HG03565 (cell line): ENCODE data around the gene FNDC3B.
"Not testable (repeated sequence)": the region's sequence is repeated elsewhere in the genome, so short reads cannot be mapped to it uniquely, and the experiment has no call there.

Experiments
- ATAC-seq: cut with Tn5 transposase; IDR thresholded peaks from one replicate; pipeline ENCODE4 v1.9.1; 2021; ENCODE audit warnings: mild to moderate bottlenecking, moderate library complexity; ENCODE audit not compliant: unreplicated experiment

The FNDC3B gene

GRCh38 chr3:172347895-172348679 lies 308.7 kb downstream of the FNDC3B start:
- no peak for ATAC-seq

GRCh38 chr3:172351895-172352466 lies 312.6 kb downstream of the FNDC3B start:
- ATAC-seq = no peak

- no peak for ATAC-seq
Measured at GRCh38 chr3:172352786-172353185, 313.4 kb downstream of the FNDC3B start.

- ATAC-seq = no peak
Measured at GRCh38 chr3:172354931-172355499, 315.6 kb downstream of the FNDC3B start.

GRCh38 chr3:172355836-172356235 lies 316.5 kb downstream of the FNDC3B start:
- no peak for ATAC-seq

- ATAC-seq = no peak
Measured at GRCh38 chr3:172356427-172356826, 317.0 kb downstream of the FNDC3B start.

- no peak for ATAC-seq
Measured at GRCh38 chr3:172357850-172358754, 318.7 kb downstream of the FNDC3B start.

- no peak for ATAC-seq
Measured at GRCh38 chr3:172359231-172359630, 319.9 kb downstream of the FNDC3B start.

- no peak for ATAC-seq
Measured at GRCh38 chr3:172359996-172360395, 320.6 kb downstream of the FNDC3B start.

- no peak for ATAC-seq
Measured at GRCh38 chr3:172362583-172362982, 323.2 kb downstream of the FNDC3B start.

GRCh38 chr3:172364374-172365027 lies 325.1 kb downstream of the FNDC3B start:
- no peak for ATAC-seq

GRCh38 chr3:172365028-172365567 lies 325.7 kb downstream of the FNDC3B start:
- no peak for ATAC-seq

GRCh38 chr3:172367205-172368105 lies 328.1 kb downstream of the FNDC3B start:
- no peak for ATAC-seq

- not testable (repeated sequence) for ATAC-seq
Measured at GRCh38 chr3:172368556-172368955, 329.2 kb downstream of the FNDC3B start.

- no peak for ATAC-seq
Measured at GRCh38 chr3:172369590-172370259, 330.3 kb downstream of the FNDC3B start.

GRCh38 chr3:172370419-172370818 lies 331.0 kb downstream of the FNDC3B start:
- ATAC-seq = no peak

- ATAC-seq = no peak
Measured at GRCh38 chr3:172371544-172371943, 332.2 kb downstream of the FNDC3B start.

- no peak for ATAC-seq
Measured at GRCh38 chr3:172372895-172373294, 333.5 kb downstream of the FNDC3B start.

GRCh38 chr3:172373912-172374311 lies 334.5 kb downstream of the FNDC3B start:
- ATAC-seq = no peak
